ENCODE measurements around the gene IQSEC1. TPM values are rescaled to one million over a fixed set of nuclear protein-coding genes. Genes with fewer than 3 reads are reported as not detected.

IQSEC1 gene
- polyA plus RNA-seq, 1 experiment, result 4.8 TPM

DNA sequence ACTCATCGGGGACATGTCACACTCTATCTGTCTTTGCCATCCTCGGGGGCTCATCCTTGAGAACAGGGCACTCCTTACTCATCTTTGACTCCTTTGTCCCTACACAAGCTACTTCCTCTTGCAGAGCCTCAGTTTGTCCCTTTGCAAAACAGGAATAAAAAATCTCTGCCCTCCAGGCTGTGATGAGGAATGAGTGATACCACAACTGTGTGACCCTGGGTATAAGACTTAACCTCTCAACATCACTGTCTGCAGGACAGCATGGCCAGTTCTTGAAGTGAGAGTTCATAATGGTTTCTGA, 48.5 kb downstream of the IQSEC1 start:
- POLR2A ChIA-PET, result no interaction called here
- no peaks in the 10 kb centered on the region; the same call in 1 of the 2 replicates for H3K27me3 ChIP-seq (ENCODE audit: control insufficient read depth, insufficient read depth, low read length)
- no peaks in the 10 kb centered on the region for H3K36me3 ChIP-seq (ENCODE audit: control insufficient read depth, insufficient read depth, low read length)
- DNase-seq (ENCODE audit: low read depth), result no peak
- no peak overlapping the region for H3K4me3 ChIP-seq (ENCODE audit: low read depth, low read length)
- CTCF ChIA-PET, result no interaction called here
- no peak for TF ChIP-seq CTCF (IDR thresholded peaks at IDR 0.05; ENCODE audit: insufficient read depth, low read depth, low read length)

- no peak overlapping the region for H3K4me3 ChIP-seq (ENCODE audit: low read depth, low read length)
- TF ChIP-seq CTCF (IDR thresholded peaks at IDR 0.05; ENCODE audit: insufficient read depth, low read depth, low read length), result no peak
- H3K36me3 ChIP-seq (ENCODE audit: control insufficient read depth, insufficient read depth, low read length), result no peaks in the 10 kb centered on the region
- POLR2A ChIA-PET, result no interaction called here
- DNase-seq (ENCODE audit: low read depth), result no peak
- H3K27me3 ChIP-seq (ENCODE audit: control insufficient read depth, insufficient read depth, low read length), result no peaks in the 10 kb centered on the region; the same call in 1 of the 2 replicates
- CTCF ChIA-PET, result interaction anchor here (1.0 kb wide), 1 partner anchor 156 kb away, joined by 3 read pairs; no protein-coding TSS in a partner anchor
Measured at GRCh38 chr3:13023971-13024764, 49.1 kb downstream of the IQSEC1 start.

- CTCF ChIA-PET, result interaction anchor here (1.0 kb wide), 1 partner anchor 155 kb away, joined by 3 read pairs; no protein-coding TSS in a partner anchor
- Histone ChIP-seq H3K27me3 (ENCODE audit: control insufficient read depth, insufficient read depth, low read length) (no peaks in the 10 kb centered on the region; the same call in 1 of the 2 replicates), H3K4me3 (ENCODE audit: low read depth, low read length) (no peak overlapping the region), H3K36me3 (ENCODE audit: control insufficient read depth, insufficient read depth, low read length) (no peaks in the 10 kb centered on the region)
- POLR2A ChIA-PET, result no interaction called here
- TF ChIP-seq CTCF (IDR thresholded peaks at IDR 0.05; ENCODE audit: insufficient read depth, low read depth, low read length), result no peak
- DNase-seq (ENCODE audit: low read depth), result no peak
Measured at GRCh38 chr3:13023235-13023970, 49.8 kb downstream of the IQSEC1 start.

DNA sequence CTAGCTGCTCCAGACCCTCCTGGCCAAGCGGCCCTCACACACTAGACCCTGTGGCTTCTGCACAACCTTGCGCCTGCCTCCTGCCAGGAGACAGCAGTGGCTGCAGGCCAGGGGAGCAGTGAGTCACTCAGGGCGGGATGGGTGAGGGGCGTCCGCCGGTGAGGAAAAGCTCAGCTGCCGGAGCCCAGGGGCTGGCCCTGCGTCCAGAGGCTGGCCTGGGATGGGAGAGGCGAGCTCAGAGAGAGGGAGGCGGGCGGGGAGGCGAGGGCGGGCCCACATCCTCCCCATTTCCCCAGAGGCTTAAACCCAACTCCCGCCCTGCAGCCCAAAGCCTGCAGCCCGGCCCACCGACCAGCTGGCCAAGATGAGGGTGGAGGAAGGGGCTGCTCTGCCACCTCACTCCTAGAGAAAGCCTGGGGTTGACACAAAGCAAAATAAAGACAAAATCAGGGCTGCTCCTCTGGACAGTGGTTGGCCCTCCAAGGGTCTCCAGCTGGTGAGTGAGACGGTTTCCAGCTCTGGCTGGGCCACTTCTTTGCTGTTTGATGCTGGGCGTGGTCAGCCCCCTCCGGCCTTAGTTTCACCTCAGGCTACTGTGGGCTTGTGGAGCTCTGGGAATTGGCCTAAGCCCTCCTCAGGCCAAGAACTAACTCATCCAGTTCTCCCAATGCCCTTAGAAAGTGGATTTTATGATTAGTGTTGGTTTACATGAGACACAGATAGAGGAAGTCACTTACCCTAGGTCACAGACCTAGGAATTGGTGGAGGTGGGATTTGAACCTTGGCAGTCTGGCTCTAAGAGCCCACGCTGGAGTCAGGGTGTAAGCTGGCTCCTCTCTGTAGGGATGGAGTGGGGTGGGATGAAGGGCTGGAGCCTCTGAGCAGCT, 50.6 kb downstream of the IQSEC1 start:
- Histone ChIP-seq H3K4me3 (ENCODE audit: low read depth, low read length) (no peak overlapping the region), H3K27me3 (ENCODE audit: control insufficient read depth, insufficient read depth, low read length) (no peaks in the 10 kb centered on the region; the same call in 1 of the 2 replicates), H3K36me3 (ENCODE audit: control insufficient read depth, insufficient read depth, low read length) (no peaks in the 10 kb centered on the region)
- DNase-seq (ENCODE audit: low read depth), result peak; percentile 41
- TF ChIP-seq CTCF (IDR thresholded peaks at IDR 0.05; ENCODE audit: insufficient read depth, low read depth, low read length), result no peak
- CTCF ChIA-PET, result interaction anchor here (1.4 kb wide), 1 partner anchor 18 kb away, joined by 3 read pairs; no protein-coding TSS in a partner anchor
- POLR2A ChIA-PET, result interaction anchor here (0.6 kb wide), 1 partner anchor 270 kb away, joined by 4 read pairs; no protein-coding TSS in a partner anchor

All from BJ (cell line).